Kasumi-1 (cell line): Measurements from ENCODE around the gene FAM53B.
"Not testable (repeated sequence)": the region's sequence is repeated elsewhere in the genome, so short reads cannot be mapped to it uniquely, and the experiment has no call there.

ENCODE experiments used
- DNase-seq, 2 experiments: peaks; one replicate each; lab custom pipeline; 2025; lab: John Stamatoyannopoulos, UW

The FAM53B gene

GRCh38 chr10:124628676-124629021 is 115.5 kb downstream of the FAM53B start:
- no peak for DNase-seq

DNA sequence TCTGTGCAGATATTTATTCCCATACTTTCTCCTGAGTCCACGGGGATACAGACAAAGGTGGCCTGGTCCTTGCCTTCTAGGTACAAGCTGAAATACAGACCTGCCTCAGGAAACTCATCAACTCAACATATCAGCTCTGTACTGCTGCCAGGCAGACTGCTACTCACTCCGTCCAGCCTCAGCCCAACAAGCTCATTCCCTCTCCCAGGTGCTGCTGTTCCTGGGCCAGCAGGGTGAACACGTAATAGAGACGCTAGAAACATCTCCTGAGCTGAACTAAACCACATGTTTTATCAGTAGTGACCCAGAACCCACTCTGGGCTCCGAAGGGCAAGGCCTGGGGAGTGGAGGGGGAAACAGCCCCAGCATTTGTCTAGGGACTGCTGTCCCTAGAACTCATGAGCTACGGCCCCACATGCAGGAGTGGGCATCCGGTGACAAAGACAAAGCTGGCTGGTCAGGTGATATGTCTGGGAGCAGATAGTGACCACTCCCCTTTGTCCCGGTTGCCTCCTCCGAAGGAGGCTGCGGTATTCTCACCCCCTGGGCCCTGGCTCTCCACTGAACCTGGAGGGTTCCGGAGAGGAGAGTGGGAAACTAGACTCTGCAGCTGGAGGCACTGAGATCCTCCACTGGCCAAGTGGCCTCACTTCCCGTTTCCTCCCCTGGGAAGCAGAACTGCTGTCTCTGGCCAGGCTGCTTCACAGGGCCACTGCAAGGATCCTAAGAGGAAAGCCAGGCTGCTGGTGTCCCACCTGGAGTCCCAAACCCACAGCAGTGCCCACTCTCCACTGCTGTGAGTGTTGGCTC is 116.1 kb downstream of the FAM53B start:
- no peak for DNase-seq

DNA sequence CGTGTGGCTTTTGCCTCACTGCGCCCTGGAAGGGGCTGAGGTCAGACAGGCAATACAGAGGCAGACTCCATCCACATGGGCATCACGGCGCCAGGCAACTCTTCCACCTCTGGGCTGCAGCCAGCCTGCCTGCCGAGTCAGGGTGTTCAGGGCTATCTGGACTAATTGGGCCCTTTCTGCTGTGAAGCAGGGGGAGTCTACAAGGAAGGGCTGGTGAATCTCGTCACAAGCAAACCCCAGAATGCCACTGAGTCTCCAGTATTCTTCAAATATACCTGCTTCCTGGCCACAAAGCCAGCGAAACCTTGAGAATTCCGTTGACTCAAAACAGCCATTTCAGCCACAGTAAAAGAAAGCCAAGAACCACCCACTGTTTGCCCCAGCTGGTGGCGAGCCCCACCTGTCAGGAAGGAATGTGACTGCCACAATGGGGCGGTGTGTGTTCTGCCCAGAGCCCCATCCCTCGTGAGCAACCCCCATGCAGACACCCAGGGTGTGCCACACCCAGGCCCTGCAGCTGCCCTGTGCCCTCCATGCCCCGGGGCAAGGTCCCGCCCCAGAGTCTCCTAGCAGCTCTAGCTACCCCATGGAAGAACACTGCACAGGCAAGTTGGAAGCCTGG is 117.3 kb downstream of the FAM53B start:
- no peak for DNase-seq

DNA sequence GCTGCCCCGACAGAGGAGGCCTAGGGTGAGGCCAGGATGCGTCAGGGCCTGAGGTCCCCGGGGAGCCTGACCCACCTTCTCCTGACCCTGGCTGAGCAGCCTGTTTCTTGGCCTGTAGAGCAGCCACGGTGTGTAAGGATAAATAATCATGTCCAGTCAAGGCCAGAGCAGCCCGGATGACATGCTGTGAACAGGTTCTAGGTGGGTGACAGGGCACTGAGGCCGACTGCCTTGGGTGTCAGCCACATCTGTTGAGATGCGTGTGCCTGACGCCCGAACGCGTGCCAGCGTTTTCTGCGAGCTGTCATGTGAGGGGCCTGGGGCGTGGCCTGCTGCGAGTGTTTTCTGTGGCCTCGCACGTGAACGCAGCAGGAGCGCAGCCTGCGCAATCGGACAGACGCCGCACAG is 118.3 kb downstream of the FAM53B start:
- DNase-seq = no peak

DNA sequence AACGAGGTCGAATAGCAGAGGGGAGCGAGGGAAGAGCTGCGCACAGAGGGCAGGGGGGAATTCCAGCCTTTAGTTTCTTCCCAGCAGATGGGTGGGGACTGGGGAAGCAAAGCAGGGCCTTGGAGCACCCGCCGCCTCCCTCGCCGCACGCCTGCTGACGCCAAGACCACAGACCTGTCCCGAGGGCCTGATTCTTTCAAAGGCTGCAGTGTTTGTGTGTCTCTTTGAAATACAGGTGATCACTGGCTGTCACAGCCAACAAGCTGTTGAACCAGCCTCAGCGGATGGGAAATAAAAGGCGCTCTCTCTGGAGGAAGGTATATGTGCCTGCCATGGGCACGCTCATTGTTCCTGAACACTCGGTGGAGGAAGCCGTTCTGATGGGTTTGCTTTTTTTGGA is 119.3 kb downstream of the FAM53B start:
- DNase-seq = no peak

- DNase-seq = no peak
Observed at GRCh38 chr10:124624466-124624865, 119.7 kb downstream of the FAM53B start.

- DNase-seq = no peak
Observed at GRCh38 chr10:124624006-124624405, 120.2 kb downstream of the FAM53B start.

DNA sequence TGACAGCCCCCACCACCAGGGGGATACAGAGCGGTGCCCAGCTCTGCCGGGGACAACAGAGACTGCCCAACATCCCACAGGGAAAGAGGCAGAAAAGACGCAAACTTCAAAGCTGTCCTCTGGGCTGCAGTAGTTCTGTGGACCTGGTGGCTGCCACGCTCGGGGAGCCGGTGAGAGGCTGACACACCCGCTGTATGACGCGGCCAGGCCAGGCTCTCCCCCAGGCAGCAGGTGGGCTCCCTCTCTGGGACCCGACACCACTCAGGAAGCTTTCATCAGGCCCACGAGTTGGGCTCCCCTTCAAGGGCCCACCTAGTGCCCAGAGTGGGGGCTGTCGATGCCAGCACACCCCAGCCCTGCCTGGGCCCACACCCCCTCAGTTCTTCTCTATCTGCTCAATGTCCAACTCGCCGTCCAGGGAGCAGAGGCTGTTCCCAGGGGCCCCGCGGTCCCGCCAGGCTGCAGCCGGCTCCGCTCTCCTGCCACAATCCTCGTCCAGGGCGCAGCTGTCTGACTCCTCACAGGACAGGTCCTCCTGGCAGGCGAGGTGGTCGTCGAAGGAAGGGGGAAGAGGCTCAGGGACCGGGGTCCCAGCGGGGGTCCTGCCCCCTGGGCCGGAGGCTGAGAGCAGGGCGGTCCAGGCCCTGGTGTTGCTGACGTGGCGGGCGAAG is 121.2 kb downstream of the FAM53B start:
- DNase-seq = no peak

- no peak for DNase-seq
Observed at GRCh38 chr10:124622158-124622557, 122.0 kb downstream of the FAM53B start.

GRCh38 chr10:124621637-124622036 is 122.5 kb downstream of the FAM53B start:
- DNase-seq = no peak

DNA sequence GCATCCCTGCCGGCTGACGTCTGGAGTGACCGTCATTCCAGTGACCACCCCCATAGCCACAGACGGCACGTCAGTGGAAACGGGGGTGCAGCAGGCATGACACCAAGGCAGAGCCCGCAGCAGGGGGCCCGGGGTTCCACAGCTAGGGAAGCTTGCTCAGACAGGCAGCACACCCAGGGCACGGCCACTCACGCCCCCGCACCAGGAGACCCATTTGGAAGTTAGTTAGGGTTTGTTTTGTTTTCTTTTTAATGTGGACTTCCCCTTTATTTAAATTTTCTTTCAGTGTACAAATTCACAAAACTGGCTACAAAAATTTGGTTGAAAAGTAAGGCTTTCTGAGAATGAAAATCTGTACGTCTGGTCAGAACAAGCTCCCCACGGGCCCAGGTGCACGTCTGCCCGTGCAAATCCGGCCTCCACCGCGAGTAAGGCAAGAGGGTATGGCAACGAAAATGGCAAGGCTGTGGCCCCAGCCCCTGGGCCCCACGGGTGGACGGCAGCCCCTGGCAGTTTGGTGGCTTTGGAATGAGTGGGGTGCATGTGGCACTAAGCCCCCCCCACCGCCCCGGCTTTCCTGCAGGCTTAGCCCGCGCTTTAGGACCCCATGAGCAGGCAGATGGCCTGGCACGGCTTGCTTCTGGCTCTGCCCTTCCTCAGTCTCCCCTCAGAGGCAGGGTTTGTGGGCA is 124.2 kb downstream of the FAM53B start:
- DNase-seq = no peak

DNA sequence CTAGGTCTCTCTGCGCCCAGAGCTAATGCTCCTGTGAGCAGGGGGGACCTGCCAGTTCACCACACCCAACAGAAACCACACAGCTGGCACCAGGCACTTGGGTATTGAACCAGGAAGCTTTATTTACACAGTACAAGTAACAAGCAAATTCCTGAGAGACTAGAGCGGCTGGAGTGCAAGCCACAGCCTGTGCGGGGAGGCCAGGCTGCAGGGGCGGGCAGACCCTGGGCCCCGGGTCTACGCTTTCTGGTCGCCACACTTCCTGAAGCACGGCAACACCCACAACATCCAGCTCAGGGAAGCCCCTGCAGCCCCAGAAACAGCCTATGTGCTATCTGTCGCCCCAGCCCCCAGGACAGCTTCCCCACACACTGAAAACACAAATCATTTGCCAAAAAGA is 125.0 kb downstream of the FAM53B start:
- peak; percentile 33 to 57 for DNase-seq

DNA sequence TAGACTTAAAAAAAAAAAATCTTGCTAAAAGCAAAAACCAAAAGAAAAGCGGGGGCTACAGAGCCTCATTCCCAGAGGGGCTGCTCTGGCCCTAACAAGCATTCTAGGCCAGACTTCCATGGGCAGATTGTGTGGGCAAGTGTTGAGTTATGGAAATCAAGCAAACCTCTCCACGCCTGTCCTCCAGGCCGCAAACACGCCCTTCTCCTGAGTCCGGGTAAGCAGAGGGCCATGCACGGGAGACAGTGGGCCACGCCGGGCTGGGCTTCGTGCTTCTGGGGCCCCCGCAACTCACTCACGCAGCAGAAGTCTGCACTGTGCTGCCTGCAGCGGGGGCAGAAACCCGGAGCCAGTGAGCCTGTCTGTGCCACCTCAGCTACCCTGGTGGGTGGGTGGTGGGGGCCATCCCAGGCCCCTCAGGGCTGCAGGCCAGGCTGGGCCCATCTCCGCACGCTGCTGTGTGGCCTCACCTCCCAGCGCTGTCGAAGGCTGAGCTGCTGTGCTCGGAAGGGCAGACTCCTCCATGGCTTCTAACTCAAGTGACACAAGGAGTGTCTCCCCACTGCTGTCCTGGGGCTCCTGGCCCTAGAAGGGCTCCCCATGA is 125.6 kb downstream of the FAM53B start:
- no peak for DNase-seq

DNA sequence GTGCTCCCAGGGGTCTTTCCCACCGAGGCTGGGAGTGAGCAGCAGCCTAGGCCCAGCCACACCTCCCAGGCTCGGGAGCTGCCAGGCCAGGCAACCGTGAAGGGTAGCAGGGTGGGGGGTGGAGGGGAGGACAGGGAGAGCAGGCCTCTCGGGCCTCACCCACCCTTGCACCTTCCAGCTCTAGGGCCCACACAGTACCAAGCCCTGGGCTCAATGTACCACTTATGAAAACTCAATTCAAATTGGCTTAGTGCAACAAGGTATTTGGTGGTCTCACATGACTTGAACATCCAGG is 127.4 kb downstream of the FAM53B start:
- DNase-seq = no peak

GRCh38 chr10:124616040-124616835 is 127.9 kb downstream of the FAM53B start:
- no peak for DNase-seq

- DNase-seq = no peak
Observed at GRCh38 chr10:124615259-124615658, 128.9 kb downstream of the FAM53B start.

GRCh38 chr10:124614003-124614659 is 130.0 kb downstream of the FAM53B start:
- DNase-seq = no peak

GRCh38 chr10:124612611-124613498 is 131.3 kb downstream of the FAM53B start:
- no peak for DNase-seq

- peak; percentile 93 to 97 for DNase-seq
Observed at GRCh38 chr10:124611738-124612137, 132.4 kb downstream of the FAM53B start.

GRCh38 chr10:124610851-124611250 is 133.3 kb downstream of the FAM53B start:
- DNase-seq = not testable (repeated sequence)
